Measurements from ENCODE around the gene ADGRG6.

DNA sequence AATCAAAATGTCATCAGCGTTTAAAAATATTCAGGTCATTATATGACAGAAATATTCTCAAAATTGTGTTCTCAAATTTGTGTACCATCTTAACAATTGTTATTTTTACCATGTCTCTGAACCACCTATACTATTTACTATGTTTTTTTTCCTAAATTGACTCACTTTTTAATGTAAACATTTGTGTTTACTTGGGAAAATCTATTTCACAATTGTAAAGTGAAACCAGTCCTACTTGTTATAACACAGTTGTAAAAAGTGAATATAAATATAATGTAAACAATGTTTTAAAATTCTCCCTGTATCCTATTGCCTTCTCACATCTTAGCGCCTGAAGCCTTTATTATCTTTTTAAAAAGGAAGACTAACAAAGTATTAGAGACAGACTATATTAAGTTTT is 83.5 kb downstream of the ADGRG6 start:
- TF ChIP-seq FOXP2 (optimal IDR thresholded peaks at IDR 0.05; ENCODE audit: control extremely low read depth, extremely low read length, insufficient read depth) (no peak), EZH2 (IDR thresholded peaks at IDR 0.05) (no peak), POLR2AphosphoS5 (IDR thresholded peaks at IDR 0.05; ENCODE audit: borderline replicate concordance, low read depth, low read length) (no peak)

Measured in SK-N-MC (cell line).